Measurements from ENCODE around the gene CEP72. TPM values are rescaled to one million over a fixed set of nuclear protein-coding genes. Genes with fewer than 3 reads are reported as not detected.
A peak's percentile ranks its signal among the peaks of the same experiment; 100 is the strongest.
"Not testable (repeated sequence)": the region's sequence is repeated elsewhere in the genome, so short reads cannot be mapped to it uniquely, and the experiment has no call there.

The CEP72 gene
- total RNA-seq, 1 experiment from 2014 or later, result 11.0 TPM

DNA sequence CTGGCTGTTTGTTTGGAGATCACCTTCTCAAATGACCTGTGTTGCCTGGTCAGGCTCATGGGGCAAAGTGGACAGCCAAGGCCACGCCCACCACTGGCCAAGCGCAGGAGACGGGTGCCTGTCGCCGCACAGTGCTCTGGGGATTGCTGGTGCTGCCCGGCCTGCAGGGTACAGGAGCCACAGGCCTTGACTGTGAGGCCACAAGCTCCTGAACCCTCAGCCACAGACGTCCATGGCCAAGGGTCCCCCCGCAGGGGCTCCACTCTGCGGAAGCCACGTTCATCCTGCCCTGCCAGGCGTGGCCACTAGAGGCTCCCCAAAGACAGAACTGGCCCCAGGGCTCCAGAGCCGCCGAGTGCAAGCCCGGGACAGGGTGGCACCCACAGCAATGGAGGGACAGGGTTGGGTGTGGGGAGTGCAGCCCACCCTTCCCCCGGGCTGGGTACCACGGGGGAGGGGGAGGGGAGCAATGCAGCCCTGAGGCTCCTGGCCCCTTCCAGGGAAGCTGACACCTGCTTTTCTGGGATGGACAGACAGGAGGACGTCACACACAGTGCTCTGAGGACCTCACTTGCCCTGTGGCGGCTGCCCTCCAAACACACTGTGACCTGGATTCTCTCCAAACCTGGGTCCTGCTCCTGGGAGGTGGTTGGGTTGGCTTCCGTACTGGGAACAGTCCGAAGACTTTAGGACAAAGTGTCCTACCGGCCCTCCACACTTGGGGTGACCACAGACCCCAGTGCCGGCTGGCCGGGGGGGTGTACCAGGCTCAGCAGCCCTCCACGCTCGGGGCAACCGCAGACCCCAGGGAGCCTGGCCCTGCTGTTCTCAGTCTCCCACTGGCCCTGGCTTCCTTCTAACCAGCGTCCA is 59.6 kb downstream of the CEP72 start:
- DNase-seq (ENCODE audit: low read depth), result peak; percentile 76

DNA sequence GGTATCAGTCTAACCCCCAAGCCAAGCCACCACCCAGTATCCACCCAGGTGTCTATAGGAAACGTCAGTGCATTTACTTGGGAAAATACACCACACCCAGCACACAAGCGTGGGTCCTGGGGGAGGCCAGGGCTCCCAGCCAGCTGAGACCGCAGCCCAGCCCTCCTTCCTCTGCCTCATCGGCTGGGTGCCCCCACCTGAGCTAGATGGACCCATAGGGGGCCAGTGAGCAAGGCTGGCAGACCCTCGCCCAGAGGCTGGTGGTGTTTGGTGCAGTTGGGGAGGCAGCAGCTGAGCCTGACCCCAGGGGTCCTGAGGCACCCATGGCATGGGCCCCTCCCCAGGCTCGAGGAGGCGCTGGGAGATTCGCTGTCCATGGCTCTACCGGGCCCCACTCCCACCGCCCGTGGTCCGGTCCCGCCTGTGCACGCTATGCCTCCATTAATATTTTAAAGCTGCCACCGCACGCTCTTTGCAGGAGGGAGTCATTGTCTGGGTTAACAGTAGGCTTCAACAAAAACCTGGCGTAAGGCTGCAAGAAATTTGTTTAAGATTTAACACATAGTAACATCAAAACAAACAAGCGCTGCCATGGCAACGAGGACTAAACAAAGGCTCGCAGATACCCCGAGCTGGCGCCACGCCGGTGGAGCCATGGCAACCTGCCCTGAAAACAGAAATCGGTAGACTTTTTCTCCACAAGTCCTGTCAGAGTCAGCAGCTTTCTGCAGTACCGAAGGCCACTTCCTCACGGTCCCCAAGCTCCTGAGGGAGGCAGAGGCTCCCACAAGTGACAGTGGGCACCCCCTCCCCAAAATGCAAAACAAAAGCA is 60.4 kb downstream of the CEP72 start:
- DNase-seq (ENCODE audit: low read depth), result peak; percentile 85

DNA sequence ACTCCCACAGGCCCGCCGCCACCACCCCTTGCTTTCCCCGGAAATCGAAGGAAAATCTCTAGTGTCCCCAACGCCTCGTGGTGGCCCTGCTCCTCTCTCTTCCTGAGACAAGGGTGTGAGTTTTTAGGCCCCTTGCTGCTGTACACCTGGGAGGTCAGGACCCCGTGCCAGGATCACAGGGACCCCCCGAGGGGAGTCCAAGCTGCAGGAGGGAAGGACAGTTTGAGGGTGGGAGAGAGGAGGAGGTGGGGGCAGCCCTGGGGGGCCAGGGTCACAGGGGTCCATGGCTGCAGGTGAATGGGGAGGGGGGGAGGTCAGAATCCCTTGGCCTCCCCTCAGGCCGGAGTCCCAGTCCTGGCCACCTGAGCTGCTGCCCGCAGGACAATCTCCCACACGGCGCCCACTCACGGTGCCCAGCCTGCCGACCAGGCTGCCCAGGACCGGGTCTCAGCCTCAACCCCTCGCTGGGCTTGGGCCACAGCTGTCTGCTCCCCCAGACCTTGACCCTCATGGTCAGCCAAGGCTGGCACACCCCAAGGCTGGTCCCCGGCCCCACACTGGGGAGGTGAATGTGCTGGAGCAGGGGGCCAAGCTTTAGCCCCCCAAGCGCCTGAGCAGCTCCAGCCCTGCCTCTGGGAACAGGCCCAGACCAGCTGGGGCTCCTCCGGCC is 61.2 kb downstream of the CEP72 start:
- DNase-seq (ENCODE audit: low read depth), result no peak

DNA sequence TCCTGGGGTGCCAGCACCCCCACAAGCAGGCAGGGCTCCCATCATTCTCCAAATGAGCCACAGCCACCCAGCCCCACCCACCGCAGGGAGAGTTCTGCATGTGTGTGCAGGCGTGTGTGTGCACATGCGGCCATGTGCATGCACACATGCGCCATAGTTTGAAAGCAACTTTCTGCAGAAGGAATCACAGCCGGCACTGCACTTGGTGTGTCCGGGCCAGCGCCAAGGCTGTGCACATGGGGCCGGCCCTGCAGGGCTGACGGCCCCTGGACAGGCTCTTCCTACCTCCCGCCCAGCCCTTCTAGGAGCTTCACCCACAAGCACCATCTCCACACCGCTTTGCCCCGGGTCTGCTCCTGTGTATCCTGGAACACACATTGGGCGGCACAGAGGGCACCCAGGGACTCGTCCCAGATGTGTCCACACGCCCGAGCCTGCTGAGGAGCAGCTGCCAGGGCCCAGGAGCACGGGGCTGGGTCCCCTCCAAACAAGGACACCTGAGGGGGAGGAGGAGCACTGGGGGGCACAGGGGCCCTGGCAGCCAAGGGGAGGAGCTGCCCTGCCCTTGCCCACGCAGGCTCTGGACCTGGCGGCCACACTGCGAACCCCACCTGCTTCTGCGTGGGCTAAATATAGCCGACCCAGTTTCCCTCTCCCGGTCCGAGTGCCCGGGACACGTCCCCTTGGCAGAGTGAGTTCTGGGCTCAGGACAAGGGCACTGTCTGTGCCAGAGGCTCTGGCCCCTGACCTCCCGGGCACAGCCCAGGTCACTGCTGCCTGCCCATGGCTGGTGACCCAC is 61.9 kb downstream of the CEP72 start:
- DNase-seq (ENCODE audit: low read depth), result no peak

DNA sequence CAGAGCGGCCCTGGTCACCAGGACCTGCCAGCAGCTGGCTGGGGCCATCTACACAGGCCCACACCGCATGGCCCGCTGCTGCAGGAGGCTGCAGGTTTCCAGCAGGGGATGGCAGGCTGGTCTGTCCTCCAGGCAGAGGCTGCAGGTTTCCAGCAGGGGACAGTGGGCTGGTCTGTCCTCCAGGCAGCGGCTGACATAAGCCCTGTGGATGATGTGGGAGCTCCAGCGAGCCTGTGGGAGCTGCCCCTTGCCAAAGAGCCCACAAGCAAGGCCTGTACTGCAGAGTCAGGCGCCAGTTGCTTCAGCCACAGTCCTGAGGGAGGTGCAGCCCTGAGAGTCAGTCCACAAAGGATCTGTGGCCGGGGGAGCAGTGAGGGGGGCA is 62.5 kb downstream of the CEP72 start:
- no peak for DNase-seq (ENCODE audit: low read depth)

DNA sequence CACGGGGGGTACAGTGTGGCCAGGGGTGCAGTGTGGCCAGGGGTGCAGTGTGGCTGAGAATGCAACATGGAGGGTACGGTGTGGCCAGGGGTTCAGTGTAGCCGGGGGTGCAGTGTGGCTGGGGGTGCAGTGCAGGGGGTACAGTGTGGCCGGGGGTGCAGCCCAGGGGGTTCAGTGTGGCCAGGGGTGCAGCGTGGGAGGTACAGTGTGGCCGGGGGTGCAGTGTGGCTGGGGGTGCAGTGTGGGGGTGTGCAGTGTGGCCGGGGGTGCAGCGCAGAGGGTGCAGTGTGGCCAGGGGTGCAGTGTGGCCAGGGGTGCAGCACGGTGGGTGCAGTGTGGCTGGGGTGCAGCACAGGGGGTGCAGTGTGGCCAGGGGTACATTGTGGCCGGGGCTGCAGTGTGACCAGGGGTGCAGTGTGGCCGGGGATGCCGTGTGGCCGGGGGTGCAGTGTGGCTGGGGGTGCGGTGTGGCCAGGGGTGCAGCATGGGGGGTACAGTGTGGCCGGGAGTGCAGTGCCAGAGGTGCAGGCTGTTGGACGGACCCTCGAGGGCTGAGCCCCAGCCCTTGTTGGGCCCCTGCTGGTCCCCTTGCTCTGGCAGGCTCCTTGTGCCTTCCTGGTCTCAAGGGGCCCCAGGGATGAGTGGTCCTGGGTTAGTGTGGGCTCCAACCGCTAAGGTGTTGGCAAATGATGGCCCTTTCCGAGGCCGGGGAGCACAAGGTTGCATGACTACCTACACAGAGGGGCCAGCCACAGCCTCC is 63.2 kb downstream of the CEP72 start:
- DNase-seq (ENCODE audit: low read depth), result no peak

DNA sequence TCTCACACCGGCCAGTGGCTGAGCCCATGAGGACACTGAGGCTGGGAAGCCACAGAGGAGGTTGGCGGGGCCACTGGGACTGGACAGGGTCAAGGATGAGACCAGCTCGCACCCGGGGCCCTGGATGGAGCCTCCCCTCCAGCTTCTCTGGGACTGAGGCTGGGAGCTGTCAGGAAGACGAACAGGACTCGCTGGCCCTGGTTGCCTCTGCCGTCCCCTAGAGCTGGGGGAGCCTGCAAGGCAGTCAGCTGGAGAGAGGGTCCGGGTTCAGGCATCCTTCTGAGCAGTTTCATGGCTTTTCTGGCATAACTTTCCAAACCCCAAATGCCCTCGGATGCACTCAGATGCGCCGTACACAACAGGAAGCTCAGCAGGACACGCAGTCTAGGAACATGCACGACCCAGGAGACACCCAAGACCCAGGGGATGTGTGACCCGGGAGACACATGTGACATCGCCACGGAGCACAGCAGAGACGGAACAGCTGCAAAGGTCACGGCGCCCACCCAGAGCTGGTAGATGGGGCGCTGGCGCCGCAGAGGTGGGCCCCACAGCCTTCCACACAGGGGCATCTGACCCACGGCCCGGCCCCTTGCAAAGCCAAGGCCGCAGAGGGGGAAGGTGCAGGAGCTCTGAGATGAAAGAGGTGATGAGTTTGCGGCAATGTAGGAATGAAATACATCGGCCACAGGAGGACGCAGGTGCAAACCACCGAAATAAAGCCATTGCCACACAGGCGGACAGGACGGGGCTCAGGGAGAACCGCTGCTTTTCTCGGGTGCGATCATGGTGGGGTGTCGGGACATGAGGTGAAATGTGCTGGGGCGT is 63.9 kb downstream of the CEP72 start:
- no peak for DNase-seq (ENCODE audit: low read depth)

DNA sequence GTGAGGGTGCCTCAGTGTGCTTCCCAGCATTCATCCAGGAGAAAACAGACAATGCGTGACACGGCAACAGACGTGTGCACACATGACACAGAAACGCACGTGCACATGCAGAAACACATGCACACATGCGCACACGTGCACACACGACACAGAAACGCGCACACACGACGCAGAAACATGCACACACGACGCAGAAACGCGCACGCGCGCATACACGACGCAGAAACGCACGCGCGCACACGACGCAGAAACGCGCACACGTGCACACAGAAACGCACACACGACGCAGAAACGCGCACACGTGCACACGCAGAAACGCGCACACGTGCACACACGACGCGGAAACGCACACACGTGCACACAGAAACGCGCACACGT is 64.5 kb downstream of the CEP72 start:
- no peak for DNase-seq (ENCODE audit: low read depth)

DNA sequence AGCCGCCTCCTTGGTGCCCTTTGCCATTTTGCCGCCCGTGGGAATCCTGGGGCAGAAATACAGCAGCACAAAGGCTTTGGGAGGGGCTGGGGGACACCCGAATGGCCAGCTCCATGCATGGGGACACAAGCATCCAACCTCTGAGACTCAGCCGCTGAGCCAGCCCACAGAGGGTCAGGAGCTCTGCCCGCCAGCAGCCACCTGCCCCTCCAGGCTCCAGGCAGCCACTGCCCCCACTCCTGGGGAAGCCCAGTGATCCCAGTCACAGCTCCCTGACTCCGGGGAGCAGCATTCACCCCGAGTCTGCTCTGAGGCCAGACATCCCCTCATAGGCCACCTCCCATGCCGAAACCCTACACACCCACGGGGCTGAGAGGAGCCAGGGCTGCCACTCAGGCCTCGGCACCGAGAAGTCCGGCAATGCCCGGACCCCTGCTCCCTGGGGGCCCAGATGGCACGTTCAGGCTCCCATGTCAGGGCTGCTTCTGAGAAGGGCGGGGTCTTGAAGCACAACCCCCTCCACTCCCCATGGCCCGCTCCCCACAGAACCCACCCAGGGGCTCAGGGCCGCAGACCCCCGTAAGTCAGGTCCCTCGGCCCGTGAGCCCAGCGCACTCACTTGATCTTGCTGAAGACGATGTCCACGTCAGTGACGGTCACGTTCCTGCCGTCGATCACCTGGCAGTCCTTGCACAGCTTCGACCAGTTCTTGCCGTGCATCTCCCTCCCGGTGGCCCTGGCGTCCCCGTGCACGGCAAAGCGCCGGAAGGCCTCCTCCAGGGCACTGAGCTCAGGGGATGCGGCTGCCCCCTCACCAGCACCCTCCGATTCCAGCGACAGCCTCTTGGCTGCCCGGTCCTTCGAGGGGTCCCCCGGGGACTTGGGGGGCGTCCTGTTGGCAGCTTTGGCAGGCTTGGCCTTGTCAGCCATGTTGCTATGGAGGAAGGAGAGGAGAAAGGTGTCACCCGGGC is 65.3 kb downstream of the CEP72 start:
- peak; percentile 6 for DNase-seq (ENCODE audit: low read depth)

DNA sequence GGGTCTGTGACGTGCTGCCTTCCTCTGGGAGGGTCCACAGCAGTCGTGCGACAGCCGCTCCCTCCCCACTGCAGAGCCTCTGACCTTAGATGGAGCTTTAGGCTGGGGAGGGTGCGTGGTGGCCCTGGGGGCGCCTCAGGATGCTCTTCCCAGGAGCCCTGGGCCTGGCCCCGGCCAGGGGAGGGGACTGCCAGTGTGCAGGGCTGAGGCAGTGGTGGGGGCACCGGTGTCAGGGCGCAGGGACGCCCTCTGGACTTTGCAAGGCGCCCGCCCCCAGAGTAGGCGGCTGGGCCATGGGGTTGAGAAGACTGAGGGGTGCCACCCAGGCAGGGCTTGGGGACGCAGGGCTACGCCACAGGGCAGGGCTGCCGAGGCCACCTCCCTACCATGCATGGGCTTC is 66.4 kb downstream of the CEP72 start:
- DNase-seq (ENCODE audit: low read depth), result not testable (repeated sequence)

DNA sequence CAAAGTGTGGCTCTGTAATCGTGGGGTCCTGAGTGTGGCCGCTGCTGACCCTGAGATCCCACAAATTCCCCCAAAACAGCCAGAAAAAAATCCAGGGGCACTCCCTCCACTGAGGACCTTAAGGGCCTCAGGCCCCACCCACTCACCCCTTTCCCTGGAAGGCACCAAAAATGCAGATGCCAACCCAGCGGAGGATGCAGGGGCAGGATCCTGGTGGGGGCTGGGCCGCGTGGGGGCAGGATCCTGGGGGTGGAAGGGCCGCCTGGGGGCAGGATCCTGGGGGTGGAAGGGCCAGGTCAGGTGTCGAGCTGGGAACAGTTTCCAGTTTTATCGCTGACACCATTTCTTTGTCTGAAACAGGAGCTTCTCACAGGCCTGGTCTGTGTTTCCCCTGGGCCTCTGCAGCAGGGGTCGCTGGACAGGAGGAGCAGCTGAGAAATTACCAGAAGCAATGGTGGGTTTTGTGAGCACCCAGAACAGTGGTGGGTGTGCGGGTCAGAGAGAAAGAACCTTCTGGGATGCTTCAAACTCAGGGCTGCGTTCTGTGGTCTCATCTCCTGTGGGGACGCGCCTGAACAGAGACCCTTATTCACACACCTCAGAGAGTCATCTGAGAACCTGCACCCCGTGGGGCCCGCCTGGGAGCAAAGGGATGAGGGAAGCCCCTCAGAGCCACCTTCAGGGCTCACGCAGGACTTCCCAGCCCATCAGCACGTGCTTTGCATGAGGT is 67.2 kb downstream of the CEP72 start:
- peak; percentile 1 for DNase-seq (ENCODE audit: low read depth)

DNA sequence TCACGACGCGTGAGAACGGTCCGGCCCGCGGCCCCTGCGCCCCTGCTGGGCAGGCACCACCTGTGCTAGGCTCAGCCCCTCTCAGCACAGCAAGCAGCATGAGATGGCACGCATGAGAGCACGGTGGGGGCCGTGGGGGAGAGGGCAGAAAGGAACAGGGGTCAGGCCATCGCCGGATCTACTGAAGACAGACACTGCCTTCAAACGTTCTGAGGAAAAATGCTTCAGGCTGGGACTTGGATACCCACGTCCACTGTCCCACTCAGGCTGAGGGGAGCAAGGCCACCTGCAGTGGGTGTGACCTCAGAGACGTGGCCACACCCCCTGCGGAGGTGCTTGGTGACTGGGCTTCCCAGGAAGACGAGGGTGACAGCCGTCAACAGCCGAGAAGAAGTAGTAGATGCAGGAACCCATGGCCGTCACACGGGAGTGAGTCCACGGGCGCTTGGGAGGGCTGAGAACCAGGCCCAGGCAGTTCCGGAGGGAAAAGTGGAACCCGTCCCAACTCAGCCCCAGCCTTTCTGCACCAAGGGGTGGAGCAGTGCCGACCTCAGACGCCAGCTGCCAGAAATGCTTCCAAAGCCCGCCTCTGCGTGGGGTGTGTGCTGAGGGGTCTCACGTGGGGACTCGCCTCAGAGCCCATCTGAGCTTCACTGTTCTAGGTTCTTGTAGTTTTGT is 68.1 kb downstream of the CEP72 start:
- not testable (repeated sequence) for DNase-seq (ENCODE audit: low read depth)

DNA sequence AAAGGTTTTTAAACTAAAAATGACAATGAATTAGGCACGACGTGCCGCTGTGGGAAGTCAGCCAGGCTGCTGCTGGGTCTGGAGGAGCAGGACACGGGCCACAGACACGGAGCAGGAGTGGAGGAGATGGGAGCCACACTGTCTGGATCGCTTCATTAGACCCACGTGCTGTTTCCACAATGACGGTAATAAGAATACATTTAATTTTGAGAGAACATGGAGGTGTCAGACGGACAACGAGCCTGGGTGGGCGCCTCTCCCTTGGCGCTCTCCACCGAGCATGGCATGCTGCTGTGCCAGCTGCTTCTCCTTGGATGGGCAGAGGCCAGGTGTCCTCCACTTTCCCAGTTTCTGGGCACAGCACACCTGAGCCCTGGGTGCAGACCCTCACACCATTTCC is 68.7 kb downstream of the CEP72 start:
- DNase-seq (ENCODE audit: low read depth), result not testable (repeated sequence)

DNA sequence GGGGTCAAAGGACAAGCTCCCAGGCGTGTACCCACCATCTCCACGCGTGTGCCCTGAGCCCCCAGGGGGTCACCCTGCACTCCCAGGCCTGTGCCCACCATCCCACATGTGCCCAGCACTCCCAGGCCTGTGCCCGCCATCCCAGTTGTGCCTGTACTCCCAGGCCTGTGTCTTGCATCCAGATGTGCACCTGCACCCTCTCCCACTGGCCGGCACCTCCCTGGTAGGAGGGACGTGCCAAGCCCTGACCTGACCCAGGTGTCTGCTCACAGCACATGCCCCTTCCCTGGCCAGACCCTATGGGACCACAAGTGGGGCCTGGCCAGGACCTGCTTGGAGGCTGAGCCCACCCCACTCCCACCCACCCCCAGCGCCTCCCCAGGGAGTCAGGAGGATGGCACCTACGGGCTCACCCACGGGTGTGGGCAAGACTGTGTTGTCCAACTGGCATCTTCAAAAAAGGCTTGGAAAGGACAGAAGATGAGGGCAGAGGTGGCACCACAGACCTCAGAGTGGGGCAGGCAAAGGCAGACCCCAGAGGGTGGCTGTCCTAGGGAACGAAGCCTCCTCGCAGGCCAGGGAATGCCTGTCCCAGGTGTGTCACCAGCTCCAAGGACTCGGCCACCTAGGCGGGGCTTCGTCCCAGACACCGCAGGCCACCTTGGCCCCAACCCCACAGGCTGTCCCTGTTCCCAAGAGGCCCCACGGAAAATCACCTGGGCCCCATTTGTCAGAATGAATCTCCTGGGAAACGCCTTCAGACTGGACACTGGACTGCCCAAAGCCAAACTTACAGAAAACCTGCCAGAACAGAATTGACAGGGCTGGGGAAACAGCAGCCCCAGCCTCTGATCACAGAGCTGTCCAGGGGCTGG is 69.4 kb downstream of the CEP72 start:
- peak; percentile 4 for DNase-seq (ENCODE audit: low read depth)

DNA sequence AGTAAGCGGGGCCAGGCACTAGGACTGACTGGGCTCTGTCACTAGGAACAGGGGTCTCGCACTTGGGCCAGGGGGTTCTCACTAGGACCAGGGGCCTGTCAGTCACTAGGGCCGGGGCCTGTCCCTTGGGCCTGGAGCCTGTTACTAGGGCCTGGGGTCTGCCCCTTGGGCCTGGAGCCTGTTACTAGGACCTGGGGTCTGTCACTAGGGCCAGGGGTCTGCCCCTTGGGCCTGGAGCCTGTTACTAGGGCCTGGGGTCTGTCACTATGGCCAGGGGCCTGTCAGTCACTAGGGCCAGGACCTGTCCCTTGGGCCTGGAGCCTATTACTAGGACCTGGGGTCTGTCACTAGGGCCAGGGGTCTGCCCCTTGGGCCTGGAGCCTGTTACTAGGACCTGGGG is 70.1 kb downstream of the CEP72 start:
- not testable (repeated sequence) for DNase-seq (ENCODE audit: low read depth)

DNA sequence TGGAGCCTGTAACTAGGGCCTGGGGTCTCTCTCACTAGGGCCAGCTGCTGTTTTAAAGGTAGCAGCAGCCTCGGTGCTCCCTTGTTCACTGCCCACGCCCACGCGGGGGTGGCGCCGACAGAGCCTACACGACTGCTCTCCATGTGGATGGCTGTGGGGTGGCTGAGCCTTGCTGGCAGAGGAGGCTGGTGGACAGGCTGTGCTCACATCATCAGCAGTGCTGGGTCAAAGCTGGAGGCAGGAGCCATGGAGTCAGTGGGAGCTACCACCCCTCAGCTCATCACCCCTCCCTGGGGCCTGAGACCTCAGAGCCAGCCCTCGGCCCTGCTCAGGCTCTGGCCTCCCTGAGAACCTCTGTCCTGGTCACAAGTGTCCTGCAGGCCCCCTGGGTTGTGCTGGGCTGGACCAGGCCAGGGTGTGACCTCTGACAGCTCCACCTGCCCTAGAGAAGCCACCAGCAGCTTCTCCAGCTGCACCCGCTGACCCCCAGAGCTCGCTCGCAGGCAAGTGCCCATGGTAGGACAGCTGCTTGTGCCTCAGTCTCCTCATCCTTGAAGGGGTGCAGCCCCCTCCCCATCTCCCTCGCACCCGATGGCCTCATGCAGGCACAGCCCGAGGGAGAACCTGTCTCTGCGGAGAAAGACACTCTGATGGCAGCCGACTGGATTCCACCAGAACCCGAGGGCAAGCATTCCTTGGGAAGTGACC is 70.7 kb downstream of the CEP72 start:
- not testable (repeated sequence) for DNase-seq (ENCODE audit: low read depth)
